ENCODE measurements around the gene RAMP1.
A peak's percentile ranks its signal among the peaks of the same experiment; 100 is the strongest.

Gene RAMP1

DNA sequence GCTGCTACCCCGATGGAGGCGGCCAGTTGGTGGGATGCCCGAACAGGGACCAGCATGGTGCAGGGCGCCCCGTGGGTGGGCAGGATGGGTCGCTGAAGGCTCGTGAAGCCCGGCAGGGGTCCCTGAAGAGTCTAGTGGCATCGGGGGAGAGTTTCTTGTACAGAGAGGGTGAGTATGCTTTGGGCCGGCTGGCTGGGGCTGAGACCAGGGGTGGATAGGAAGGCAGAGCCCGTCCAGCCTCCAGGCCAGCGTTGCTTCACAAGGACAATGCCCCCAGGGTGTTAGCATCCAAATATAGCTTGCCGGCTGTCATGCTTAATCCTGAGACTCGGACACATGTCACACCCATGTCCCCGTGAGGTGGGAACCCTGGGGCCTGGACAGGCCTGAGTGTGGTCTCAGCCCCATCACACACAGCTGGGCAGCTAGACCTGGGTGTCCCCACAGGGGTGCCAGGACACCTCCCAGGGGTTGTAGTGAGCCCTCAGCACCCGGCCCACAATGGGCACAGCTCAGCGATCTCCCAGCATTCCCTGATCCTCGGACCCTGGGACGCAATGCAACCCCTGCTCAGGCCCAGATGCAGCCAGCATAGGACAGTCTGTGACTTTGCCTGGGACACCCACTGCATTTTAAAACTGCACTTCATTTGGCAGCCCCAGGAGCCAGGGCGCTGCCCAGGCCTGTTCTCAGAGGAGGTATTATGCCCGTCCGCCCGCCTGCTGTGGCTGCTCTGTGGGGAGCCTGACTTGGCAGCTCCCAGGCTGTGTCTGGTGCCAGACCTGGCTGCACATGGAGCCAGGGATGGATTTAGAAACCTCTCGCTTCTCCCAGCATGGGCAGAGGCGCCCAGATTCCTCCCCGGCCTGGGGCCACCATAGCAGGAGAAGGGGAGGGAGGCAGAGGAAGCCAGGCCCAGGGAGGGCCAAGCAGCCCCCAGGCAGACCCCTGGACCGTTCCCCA is 36.4 kb downstream of the RAMP1 start:
- DNase-seq (ENCODE audit: low spot score), result peak; percentile 27

DNA sequence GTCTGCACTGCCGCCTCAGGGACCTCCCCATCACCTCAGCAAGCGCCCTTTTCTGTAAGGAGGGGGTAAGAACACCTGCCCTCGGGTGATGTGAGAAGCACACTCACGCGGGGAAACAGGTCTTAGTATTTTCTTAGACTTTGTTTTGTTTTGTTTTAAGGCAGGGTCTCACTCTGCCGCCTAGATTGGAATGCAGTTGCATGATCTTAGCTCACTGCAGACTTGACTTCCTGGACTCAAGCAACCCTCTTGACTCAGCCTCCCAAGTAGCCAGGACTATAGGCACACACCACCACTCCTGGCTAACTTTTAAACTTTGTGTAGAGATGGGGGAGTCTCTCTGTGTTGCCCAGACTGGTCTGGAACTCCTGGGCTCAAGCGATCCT is 37.1 kb downstream of the RAMP1 start:
- DNase-seq (ENCODE audit: low spot score), result no peak

GRCh38 chr2:237896956-237897355 is 37.5 kb downstream of the RAMP1 start:
- DNase-seq (ENCODE audit: low spot score), result no peak

GRCh38 chr2:237898057-237898414 is 38.6 kb downstream of the RAMP1 start:
- DNase-seq (ENCODE audit: low spot score), result no peak

- no peak for DNase-seq (ENCODE audit: low spot score)
Observed at GRCh38 chr2:237900891-237901831, 41.7 kb downstream of the RAMP1 start.

- DNase-seq (ENCODE audit: low spot score), result no peak
Observed at GRCh38 chr2:237901932-237902850, 42.8 kb downstream of the RAMP1 start.

GRCh38 chr2:237904831-237905599 is 45.6 kb downstream of the RAMP1 start:
- DNase-seq (ENCODE audit: low spot score), result peak; percentile 63

GRCh38 chr2:237907144-237907543 is 47.7 kb downstream of the RAMP1 start:
- DNase-seq (ENCODE audit: low spot score), result no peak

DNA sequence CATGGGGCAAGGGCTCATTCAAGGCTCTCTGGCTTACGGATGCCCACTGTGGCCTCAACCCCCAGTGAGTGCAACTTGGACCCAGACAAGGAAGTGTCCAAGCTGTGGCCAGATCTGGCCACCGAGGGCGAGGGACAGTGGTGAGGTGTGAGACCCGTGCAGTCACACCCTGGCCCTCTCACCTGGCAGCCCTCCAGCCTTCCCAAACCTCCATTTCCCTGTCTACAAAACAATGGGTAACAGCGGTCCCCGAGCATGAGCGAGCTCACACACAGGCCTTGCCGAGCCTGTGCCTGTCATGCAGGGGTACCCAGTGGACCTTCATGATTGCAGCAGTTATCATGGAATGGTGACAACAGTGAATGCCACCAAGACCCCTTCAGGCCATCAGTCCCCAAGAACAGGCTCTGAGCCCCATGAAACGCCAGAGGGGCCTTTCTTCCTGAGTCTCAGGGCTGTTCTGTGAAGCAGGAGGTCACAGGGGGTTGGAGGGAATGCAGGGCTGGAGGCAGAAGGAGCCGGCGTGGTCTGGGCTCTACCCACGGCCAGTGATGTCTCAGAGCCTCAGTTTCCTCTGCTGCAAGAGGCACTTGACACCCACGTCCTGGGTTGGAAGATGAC is 49.8 kb downstream of the RAMP1 start:
- no peak for DNase-seq (ENCODE audit: low spot score)

DNA sequence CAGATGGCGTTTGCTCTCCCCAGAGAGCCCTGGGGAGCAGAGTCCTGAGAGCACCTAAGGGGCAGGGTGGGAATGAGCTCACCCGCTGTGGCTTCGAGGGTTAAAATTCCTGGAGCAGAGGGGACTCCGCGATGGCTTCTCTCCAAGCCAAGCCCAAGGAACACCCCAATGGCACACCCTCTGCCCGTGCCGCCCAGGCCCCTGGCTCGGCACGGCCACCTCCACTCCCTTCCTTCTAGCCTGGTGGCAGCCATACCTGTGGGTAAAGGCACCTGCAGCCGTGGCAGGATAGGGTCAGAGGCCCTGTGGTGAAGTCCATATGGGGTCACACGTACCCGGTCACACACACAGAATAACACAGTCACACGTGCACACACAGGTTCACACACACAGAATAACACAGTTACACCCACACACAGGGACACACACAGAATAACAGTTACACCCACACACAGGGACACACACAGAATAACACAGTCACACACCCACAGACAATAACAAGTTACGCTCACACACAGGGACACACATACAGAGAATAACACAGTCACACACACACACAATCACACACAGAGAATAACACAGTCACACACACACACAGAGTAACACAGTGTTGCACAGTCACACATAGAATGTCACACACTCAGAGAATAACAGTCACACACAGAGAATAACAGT is 50.5 kb downstream of the RAMP1 start:
- DNase-seq (ENCODE audit: low spot score), result no peak

GRCh38 chr2:237910576-237911362 is 51.3 kb downstream of the RAMP1 start:
- DNase-seq (ENCODE audit: low spot score), result no peak

GRCh38 chr2:237911363-237912017 is 52.1 kb downstream of the RAMP1 start:
- no peak for DNase-seq (ENCODE audit: low spot score)

GRCh38 chr2:237912271-237913192 is 53.1 kb downstream of the RAMP1 start:
- DNase-seq (ENCODE audit: low spot score), result no peak

DNA sequence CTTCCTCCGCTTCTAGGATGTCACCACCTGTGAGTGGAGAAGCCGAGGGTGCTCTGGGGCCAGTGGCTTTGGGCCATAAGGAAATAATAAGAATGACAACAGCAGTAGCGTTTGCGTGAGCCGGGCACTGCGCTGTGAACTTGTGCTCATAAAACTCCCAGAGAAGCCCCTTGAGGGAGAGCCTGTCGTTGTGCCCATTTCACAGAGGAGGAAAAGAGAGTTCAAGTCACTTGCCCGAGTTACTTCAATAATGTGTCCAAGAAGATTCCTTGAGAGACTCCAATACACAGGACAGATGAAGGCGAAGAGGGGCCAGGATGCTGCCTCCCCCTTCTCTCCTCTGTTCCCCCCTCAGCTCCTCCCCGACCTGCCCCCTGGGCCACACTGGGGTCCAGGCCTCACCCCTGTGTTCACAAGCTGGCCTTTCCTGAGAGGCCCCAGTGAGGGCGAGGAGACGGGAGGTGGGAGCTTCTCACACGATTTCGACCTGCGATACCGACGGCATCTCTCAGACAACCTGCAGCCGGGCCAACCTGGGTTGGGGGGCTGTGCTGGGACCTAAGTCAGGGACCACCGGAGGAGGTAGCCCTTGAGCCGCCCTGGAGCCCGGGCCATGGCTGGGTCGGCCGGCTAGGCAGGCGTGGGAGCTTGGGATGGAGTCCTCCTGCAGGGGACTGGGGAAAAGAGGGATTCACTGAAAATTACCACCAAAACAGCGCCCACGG is 53.9 kb downstream of the RAMP1 start:
- DNase-seq (ENCODE audit: low spot score), result no peak

GRCh38 chr2:237915576-237915975 is 56.2 kb downstream of the RAMP1 start:
- no peak for DNase-seq (ENCODE audit: low spot score)

DNA sequence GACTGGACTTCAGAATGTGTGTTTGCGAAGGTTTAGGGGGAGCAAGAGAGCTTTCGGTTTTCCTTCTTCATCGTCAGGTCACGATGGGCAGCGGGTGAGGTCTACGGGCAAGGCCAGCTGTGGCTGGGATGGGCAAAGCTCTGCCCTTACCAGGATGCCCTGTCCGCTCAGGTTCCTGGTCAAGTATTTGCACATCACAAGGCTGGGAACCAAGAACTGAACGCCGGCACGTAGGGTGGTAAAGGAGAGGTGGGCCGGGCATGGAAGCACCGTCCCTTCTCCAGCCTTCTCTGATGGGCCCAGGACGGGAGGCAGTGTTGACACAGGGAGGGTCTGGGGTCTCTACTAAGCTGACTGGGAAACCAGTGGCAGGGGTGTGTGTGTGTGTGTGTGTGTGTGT is 56.9 kb downstream of the RAMP1 start:
- no peak for DNase-seq (ENCODE audit: low spot score)
